A673 (cell line): Measurements from ENCODE around the gene NOL9.

Source experiments
- EZH2 ChIP-seq: fragments of 200-600 bp; sonication (generic); IDR thresholded peaks from 2 replicates; pipeline ENCODE4 v1.6.1; 2017; ENCODE audit warnings: borderline replicate concordance, low read depth, mild to moderate bottlenecking, mixed read lengths, antibody characterized with exemption, low read length; ENCODE audit not compliant: poor library complexity, severe bottlenecking
- TF ChIP-seq, protein P1 (sequence below): fragments of 300-800, 200-600 bp; sonication (generic); conservative IDR thresholded peaks from 2 replicates; pipeline ENCODE4 v1.5.1; 2017; ENCODE audit warnings: low read depth, mild to moderate bottlenecking, antibody characterized with exemption, low read length, moderate library complexity, mixed read lengths

DNA sequence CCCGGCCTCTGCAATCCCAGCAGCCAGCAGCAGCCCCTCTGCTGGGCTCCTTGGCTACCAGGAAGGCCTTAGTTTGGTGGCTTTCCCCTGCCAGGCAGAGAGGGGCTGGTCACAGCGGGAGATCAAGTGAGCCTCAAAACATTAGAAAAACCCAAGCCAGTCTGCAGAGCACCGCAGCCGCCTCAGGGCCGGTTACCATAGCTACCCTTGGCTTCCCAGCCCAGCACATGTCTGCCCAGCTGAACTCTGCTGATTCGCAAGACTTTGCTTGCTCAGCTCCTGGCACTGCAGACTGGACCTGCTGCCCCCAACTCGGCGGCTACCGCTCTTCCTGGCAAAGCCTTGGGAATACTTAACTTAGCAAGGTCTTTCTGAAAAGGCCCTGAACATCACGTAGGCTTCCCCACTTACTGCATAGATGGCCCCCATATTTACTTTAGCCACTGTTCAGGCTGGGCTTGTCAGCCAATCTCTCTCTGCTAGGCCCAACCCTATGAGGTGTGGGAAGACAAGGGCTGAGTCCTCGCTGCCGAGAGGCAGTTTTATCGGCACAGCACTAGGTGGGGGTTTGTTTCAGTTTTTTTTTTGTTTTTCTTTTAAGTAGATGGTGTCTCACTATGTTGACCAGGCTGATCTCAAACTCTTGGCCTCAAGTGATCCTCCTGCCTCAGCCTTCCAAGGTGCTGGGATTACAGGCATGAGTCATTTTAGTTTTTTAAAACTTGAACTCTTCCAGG is 34.2 kb downstream of the NOL9 start:
- TF ChIP-seq EZH2: no peak
- TF ChIP-seq, protein P1, sequence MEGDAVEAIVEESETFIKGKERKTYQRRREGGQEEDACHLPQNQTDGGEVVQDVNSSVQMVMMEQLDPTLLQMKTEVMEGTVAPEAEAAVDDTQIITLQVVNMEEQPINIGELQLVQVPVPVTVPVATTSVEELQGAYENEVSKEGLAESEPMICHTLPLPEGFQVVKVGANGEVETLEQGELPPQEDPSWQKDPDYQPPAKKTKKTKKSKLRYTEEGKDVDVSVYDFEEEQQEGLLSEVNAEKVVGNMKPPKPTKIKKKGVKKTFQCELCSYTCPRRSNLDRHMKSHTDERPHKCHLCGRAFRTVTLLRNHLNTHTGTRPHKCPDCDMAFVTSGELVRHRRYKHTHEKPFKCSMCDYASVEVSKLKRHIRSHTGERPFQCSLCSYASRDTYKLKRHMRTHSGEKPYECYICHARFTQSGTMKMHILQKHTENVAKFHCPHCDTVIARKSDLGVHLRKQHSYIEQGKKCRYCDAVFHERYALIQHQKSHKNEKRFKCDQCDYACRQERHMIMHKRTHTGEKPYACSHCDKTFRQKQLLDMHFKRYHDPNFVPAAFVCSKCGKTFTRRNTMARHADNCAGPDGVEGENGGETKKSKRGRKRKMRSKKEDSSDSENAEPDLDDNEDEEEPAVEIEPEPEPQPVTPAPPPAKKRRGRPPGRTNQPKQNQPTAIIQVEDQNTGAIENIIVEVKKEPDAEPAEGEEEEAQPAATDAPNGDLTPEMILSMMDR: no peak
